Ovary (tissue), 9 donors: ENCODE data around the gene LRRC9. TPM values are rescaled to one million over a fixed set of nuclear protein-coding genes. Genes with fewer than 3 reads are reported as not detected.

ENCODE experiments used
- DNase-seq, 5 donors: peaks; one replicate each; pipeline ENCODE4 v3.0.0-alpha.2; 2019 to 2020
- H3K27ac ChIP-seq, 2 donors: fragments of 200-600 bp; one replicate each; pipeline versions ENCODE4 v1.5.1 to v1.8.0; 2019 to 2022
- H3K27me3 ChIP-seq: fragments of 200-600 bp; one replicate; pipeline ENCODE4 v1.8.0; 2022
- H3K36me3 ChIP-seq: fragments of 200-600 bp; sonication (generic); one replicate; pipeline ENCODE4 v1.5.1; 2019
- H3K4me1 ChIP-seq: one replicate; pipeline ENCODE4 v1.8.1; 2013; ENCODE audit warnings: mild to moderate bottlenecking, moderate library complexity; ENCODE audit not compliant: insufficient read depth
- H3K4me3 ChIP-seq: fragments of 200-600 bp; sonication (generic); one replicate; pipeline ENCODE4 v1.5.1; 2017
- H3K9me3 ChIP-seq, 2 donors: fragments of 200-600 bp in 1 of 2; sonication (generic) in 1 of 2; one replicate each; pipeline versions ENCODE4 v1.5.1 to v1.8.1; 2013 to 2019; ENCODE audit warnings: mild to moderate bottlenecking in 1 of 2, moderate library complexity in 1 of 2
- CTCF ChIP-seq, 3 donors: fragments of 450-650 bp in 2 of 3; fragments of 200-600 bp in 1 of 3; IDR thresholded peaks; one replicate each; pipeline versions ENCODE4 v1.5.1 to v1.8.0; 2016 to 2022; ENCODE audit warnings: antibody characterized with exemption in 3 of 3, mild to moderate bottlenecking in 1 of 3
- EP300 ChIP-seq: sonication (generic); formaldehyde crosslinking; IDR thresholded peaks from one replicate; pipeline ENCODE4 v1.6.1; 2017; ENCODE audit warnings: antibody characterized with exemption
- POLR2A ChIP-seq: fragments of 450-650 bp; IDR thresholded peaks from one replicate; pipeline ENCODE4 v1.6.1; 2017; ENCODE audit warnings: antibody characterized with exemption, mild to moderate bottlenecking, moderate library complexity
- WGBS, 3 donors: extraction: QIAGEN DNeasy Blood & Tissue Kit in 1 of 3; methylation state at CpG; one replicate each; pipeline versions ENCODE4 v1.1.5 to v1.1.7; 2013 to 2017; 5-methylcytosine and 5-hydroxymethylcytosine counted together
- intact Hi-C, 4 donors: fragments of 100-400 bp; cut with DNase I; formaldehyde crosslinking; loops; one replicate each; pipeline versions ENCODE4 v1.11.0 to v1.15.1; 2022 to 2023
- polyA plus RNA-seq, 2 donors: library from polyadenylated mRNA; stranded (reverse); fragments of 200-250 nt in 1 of 2; fragments of 350-450 nt in 1 of 2; fragmentation: Illumina TruSeq in 1 of 2; extraction: RNeasy Lipid Tissue Mini Kit (QIAGEN cat#74804) in 1 of 2; gene quantifications; one replicate each; pipeline ENCODE4 v1.2.3, GENCODE V29; 2013 to 2014
- total RNA-seq, 7 donors: library from RNA; depleted of rRNA in 2 of 7; stranded (reverse); fragments of >200 nt in 2 of 7; fragmentation: NEBNext Ultra II Directional in 3 of 7; extraction: Animal tissue kit (Norgen Biotek cat#: 25700) in 3 of 7; gene quantifications; one replicate each; pipeline versions ENCODE4 v1.1.0 to v1.2.4, GENCODE V29; 2016 to 2023
- donor health status: DM: no; HTN: no; CAD: no; lungs with moderate emphysema.
- donor health status: DM: no; HTN: no; CAD: no.
- donor health status: Bipolar disorder and iron deficiency.
- donor health status: DM: yes; HTN: yes; CAD: no.
- donor health status: DM: no; HTN: no; CAD: no.
- donor health status: DM: yes; HTN: yes; CAD: no.

The LRRC9 gene
- total and polyA plus RNA-seq, 9 donors = 0.15 to 0.62 (median 0.57) TPM; not detected in 6

- intact Hi-C loops = loop anchor here in 3 of 4 donors (5.0 kb wide), 3 partner anchors 60 to 155 kb away; partner anchors contain the start of genes DHRS7 (in 2 of the 3) and PPM1A (in 1 of the 3)
- Histone ChIP-seq H3K4me1 (peaks cover 8% of the 10 kb centered on the region), H3K36me3 (no peaks in the 10 kb centered on the region), H3K4me3 (peak within 1 kb of the TSS; percentile 89), H3K9me3 (no peaks in the 10 kb centered on the region), H3K27ac (peak within 1 kb of the TSS; percentile 76 to 98), H3K27me3 (no peaks in the 10 kb centered on the region)
- TF ChIP-seq POLR2A = peak; percentile 79
- TF ChIP-seq CTCF (IDR thresholded peaks at IDR 0.05) = peak in 1 of 3 donors; percentile 20
- peak; percentile 30 for TF ChIP-seq EP300
- DNase-seq = peak; percentile 96 to 98 (median 97)
- WGBS, 3 donors = 0 to 1% (median 0%) methylated on average over 77 to 88 of the region's 88 CpGs
Observed at GRCh38 chr14:60091550-60092525, 171.9 kb downstream of the LRRC9 start, which contains the start of gene PCNX4. TSS of gene PCNX4 (plus strand) at chr14:60091923. CDS start at chr14:60107639, 15,716 bp downstream.

- WGBS, 3 donors = 0 to 1% (median 0%) methylated on average over 14 of the region's 14 CpGs
- no peaks in the 10 kb centered on the region for H3K27me3 ChIP-seq
- H3K36me3 ChIP-seq = no peaks in the 10 kb centered on the region
- peaks cover 8% of the 10 kb centered on the region for H3K4me1 ChIP-seq
- H3K27ac ChIP-seq = peak overlapping the region; percentile 76 to 98
- no peaks in the 10 kb centered on the region for H3K9me3 ChIP-seq
- DNase-seq = peak in 3 of 5 donors; percentile 31 to 44 (median 31)
- intact Hi-C loops = loop anchor here in 3 of 4 donors (5.0 kb wide), 3 partner anchors 60 to 155 kb away; partner anchors contain the start of genes DHRS7 (in 2 of the 3) and PPM1A (in 1 of the 3)
- TF ChIP-seq CTCF (IDR thresholded peaks at IDR 0.05) (no peak), POLR2A (no peak), EP300 (no peak)
- H3K4me3 ChIP-seq = peak overlapping the region; percentile 89
Observed at GRCh38 chr14:60092526-60092920, 172.6 kb downstream of the LRRC9 start.

- Histone ChIP-seq H3K9me3 (no peaks in the 10 kb centered on the region), H3K27me3 (no peaks in the 10 kb centered on the region), H3K4me1 (peaks cover 8% of the 10 kb centered on the region), H3K4me3 (peak overlapping the region; percentile 89), H3K36me3 (no peaks in the 10 kb centered on the region), H3K27ac (peak overlapping the region; percentile 76 to 98)
- intact Hi-C loops = loop anchor here in 3 of 4 donors (5.0 kb wide), 3 partner anchors 59 to 154 kb away; partner anchors contain the start of genes DHRS7 (in 2 of the 3) and PPM1A (in 1 of the 3)
- no peak for DNase-seq
- no peak for TF ChIP-seq POLR2A
- WGBS, 3 donors = 7 to 9% (median 9%) methylated on average over 3 of the region's 3 CpGs
Observed at GRCh38 chr14:60093080-60093479, 173.1 kb downstream of the LRRC9 start.

GRCh38 chr14:60093606-60094005 lies 173.7 kb downstream of the LRRC9 start:
- peak overlapping the region; percentile 89 for H3K4me3 ChIP-seq
- H3K36me3 ChIP-seq = no peaks in the 10 kb centered on the region
- TF ChIP-seq POLR2A (no peak), EP300 (no peak), CTCF (IDR thresholded peaks at IDR 0.05) (no peak)
- H3K4me1 ChIP-seq = peaks cover 8% of the 10 kb centered on the region
- DNase-seq = no peak
- H3K27me3 ChIP-seq = no peaks in the 10 kb centered on the region
- H3K27ac ChIP-seq = peak overlapping the region in 1 of 2 donors; percentile 98
- H3K9me3 ChIP-seq = no peaks in the 10 kb centered on the region
- intact Hi-C loops = loop anchor here in 3 of 4 donors (5.0 kb wide), 3 partner anchors 59 to 154 kb away; partner anchors contain the start of genes DHRS7 (in 2 of the 3) and PPM1A (in 1 of the 3)
